Liver (tissue), 3 donors: Measurements from ENCODE around the gene PLCXD3.

ENCODE experiments used
- FOXA1 ChIP-seq: IDR thresholded peaks from 2 replicates; pipeline ENCODE4 v1.6.1; 2016; ENCODE audit warnings: antibody characterized with exemption
- JUND ChIP-seq, 2 donors: IDR thresholded peaks; 2 replicates each; pipeline ENCODE4 v1.6.1; 2016; ENCODE audit warnings: antibody characterized with exemption in 2 of 2
- RAD21 ChIP-seq, 2 donors: IDR thresholded peaks; 2 replicates each; pipeline ENCODE4 v1.6.1; 2016; ENCODE audit warnings: antibody characterized with exemption in 2 of 2, mild to moderate bottlenecking in 2 of 2
- SP1 ChIP-seq: IDR thresholded peaks from 2 replicates; pipeline ENCODE4 v1.6.1; 2018; ENCODE audit warnings: antibody characterized with exemption, mild to moderate bottlenecking
- YY1 ChIP-seq: IDR thresholded peaks from 2 replicates; pipeline ENCODE4 v1.6.1; 2016; ENCODE audit warnings: antibody characterized with exemption, mild to moderate bottlenecking
- TF ChIP-seq, protein P1 (sequence below): IDR thresholded peaks from 2 replicates; pipeline ENCODE4 v1.6.1; 2016; ENCODE audit warnings: antibody characterized with exemption, mild to moderate bottlenecking
- TF ChIP-seq, protein P2 (sequence below): fragments of 150-350 bp; IDR thresholded peaks from 2 replicates; pipeline ENCODE4 v1.5.1; 2017; ENCODE audit warnings: improper control_type of control experiment, low read depth, low read length; ENCODE audit not compliant: missing input control
- TF ChIP-seq, protein P3 (sequence below): IDR thresholded peaks from 2 replicates; pipeline ENCODE4 v1.6.1; 2016; ENCODE audit warnings: antibody characterized with exemption
- TF ChIP-seq, protein P4 (sequence below): IDR thresholded peaks from 2 replicates; pipeline ENCODE4 v1.6.1; 2016; ENCODE audit warnings: antibody characterized with exemption
- TF ChIP-seq, protein P5 (sequence below): IDR thresholded peaks from 2 replicates; pipeline ENCODE4 v1.6.1; 2016; ENCODE audit warnings: antibody characterized with exemption
- donor health status: healthy.
- donor health status: healthy.

DNA sequence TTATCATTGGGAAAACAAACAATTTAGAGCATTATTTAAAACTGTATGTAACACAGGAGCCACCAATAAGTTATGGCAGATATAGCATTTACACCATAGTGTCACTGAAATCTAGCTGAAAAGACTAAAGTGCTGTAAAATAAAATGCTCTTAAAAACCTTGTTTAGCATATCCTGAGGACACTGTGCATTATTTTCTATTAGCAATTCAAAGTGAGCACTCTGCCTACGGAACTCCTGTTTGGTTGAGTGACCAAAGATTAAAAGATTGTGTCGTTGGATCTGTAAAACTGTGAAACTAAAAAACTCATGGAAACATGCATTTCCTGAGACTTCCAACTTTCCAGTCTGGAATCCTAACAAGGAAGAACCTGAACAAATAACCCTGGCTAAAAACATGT is 201.1 kb downstream of the PLCXD3 start:
- TF ChIP-seq, protein P1, sequence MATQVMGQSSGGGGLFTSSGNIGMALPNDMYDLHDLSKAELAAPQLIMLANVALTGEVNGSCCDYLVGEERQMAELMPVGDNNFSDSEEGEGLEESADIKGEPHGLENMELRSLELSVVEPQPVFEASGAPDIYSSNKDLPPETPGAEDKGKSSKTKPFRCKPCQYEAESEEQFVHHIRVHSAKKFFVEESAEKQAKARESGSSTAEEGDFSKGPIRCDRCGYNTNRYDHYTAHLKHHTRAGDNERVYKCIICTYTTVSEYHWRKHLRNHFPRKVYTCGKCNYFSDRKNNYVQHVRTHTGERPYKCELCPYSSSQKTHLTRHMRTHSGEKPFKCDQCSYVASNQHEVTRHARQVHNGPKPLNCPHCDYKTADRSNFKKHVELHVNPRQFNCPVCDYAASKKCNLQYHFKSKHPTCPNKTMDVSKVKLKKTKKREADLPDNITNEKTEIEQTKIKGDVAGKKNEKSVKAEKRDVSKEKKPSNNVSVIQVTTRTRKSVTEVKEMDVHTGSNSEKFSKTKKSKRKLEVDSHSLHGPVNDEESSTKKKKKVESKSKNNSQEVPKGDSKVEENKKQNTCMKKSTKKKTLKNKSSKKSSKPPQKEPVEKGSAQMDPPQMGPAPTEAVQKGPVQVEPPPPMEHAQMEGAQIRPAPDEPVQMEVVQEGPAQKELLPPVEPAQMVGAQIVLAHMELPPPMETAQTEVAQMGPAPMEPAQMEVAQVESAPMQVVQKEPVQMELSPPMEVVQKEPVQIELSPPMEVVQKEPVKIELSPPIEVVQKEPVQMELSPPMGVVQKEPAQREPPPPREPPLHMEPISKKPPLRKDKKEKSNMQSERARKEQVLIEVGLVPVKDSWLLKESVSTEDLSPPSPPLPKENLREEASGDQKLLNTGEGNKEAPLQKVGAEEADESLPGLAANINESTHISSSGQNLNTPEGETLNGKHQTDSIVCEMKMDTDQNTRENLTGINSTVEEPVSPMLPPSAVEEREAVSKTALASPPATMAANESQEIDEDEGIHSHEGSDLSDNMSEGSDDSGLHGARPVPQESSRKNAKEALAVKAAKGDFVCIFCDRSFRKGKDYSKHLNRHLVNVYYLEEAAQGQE = no peak
- TF ChIP-seq, protein P2, sequence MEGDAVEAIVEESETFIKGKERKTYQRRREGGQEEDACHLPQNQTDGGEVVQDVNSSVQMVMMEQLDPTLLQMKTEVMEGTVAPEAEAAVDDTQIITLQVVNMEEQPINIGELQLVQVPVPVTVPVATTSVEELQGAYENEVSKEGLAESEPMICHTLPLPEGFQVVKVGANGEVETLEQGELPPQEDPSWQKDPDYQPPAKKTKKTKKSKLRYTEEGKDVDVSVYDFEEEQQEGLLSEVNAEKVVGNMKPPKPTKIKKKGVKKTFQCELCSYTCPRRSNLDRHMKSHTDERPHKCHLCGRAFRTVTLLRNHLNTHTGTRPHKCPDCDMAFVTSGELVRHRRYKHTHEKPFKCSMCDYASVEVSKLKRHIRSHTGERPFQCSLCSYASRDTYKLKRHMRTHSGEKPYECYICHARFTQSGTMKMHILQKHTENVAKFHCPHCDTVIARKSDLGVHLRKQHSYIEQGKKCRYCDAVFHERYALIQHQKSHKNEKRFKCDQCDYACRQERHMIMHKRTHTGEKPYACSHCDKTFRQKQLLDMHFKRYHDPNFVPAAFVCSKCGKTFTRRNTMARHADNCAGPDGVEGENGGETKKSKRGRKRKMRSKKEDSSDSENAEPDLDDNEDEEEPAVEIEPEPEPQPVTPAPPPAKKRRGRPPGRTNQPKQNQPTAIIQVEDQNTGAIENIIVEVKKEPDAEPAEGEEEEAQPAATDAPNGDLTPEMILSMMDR = no peak
- TF ChIP-seq JUND (IDR thresholded peaks at IDR 0.05) (no peak), FOXA1 (no peak), SP1 (no peak), RAD21 (IDR thresholded peaks at IDR 0.05) (no peak), YY1 (no peak)
- TF ChIP-seq, protein P3, sequence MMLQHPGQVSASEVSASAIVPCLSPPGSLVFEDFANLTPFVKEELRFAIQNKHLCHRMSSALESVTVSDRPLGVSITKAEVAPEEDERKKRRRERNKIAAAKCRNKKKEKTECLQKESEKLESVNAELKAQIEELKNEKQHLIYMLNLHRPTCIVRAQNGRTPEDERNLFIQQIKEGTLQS = no peak
- TF ChIP-seq, protein P4, sequence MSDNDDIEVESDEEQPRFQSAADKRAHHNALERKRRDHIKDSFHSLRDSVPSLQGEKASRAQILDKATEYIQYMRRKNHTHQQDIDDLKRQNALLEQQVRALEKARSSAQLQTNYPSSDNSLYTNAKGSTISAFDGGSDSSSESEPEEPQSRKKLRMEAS = no peak
- TF ChIP-seq, protein P5, sequence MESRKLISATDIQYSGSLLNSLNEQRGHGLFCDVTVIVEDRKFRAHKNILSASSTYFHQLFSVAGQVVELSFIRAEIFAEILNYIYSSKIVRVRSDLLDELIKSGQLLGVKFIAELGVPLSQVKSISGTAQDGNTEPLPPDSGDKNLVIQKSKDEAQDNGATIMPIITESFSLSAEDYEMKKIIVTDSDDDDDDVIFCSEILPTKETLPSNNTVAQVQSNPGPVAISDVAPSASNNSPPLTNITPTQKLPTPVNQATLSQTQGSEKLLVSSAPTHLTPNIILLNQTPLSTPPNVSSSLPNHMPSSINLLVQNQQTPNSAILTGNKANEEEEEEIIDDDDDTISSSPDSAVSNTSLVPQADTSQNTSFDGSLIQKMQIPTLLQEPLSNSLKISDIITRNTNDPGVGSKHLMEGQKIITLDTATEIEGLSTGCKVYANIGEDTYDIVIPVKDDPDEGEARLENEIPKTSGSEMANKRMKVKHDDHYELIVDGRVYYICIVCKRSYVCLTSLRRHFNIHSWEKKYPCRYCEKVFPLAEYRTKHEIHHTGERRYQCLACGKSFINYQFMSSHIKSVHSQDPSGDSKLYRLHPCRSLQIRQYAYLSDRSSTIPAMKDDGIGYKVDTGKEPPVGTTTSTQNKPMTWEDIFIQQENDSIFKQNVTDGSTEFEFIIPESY = no peak
